Heart right ventricle (tissue), 16 donors: Measurements from ENCODE around the gene ENTPD7. TPM values are rescaled to one million over a fixed set of nuclear protein-coding genes. Genes with fewer than 3 reads are reported as not detected.
A peak's percentile ranks its signal among the peaks of the same experiment; 100 is the strongest.

Experiments
- ATAC-seq, 8 donors: fragments of 200-7000 bp; cut with Tn5 transposase; one replicate each; pipeline ENCODE4 v1.9.1; 2020; ENCODE audit warnings: mild to moderate bottlenecking in 8 of 8, moderate library complexity in 8 of 8, moderate number of reproducible peaks in 1 of 8
- DNase-seq, 2 donors: peaks; one replicate each; pipeline ENCODE4 v3.0.0-alpha.2; 2020
- H3K27ac ChIP-seq, 10 donors: fragments of 200-600 bp; sonication (generic) in 2 of 10; one replicate each; pipeline versions ENCODE4 v1.5.0 to v1.8.0; 2020 to 2022; ENCODE audit warnings: mild to moderate bottlenecking in 3 of 10
- H3K27me3 ChIP-seq, 7 donors: fragments of 200-600 bp; one replicate each; pipeline ENCODE4 v1.8.0; 2021 to 2022; ENCODE audit warnings: mild to moderate bottlenecking in 2 of 7
- H3K36me3 ChIP-seq, 9 donors: fragments of 200-600 bp; sonication (generic) in 1 of 9; one replicate each; pipeline versions ENCODE4 v1.5.0 to v1.8.0; 2020 to 2022; ENCODE audit warnings: mild to moderate bottlenecking in 2 of 9
- H3K4me1 ChIP-seq, 9 donors: fragments of 200-600 bp; sonication (generic) in 1 of 9; one replicate each; pipeline versions ENCODE4 v1.5.0 to v1.8.0; 2020 to 2022; ENCODE audit warnings: mild to moderate bottlenecking in 4 of 9
- H3K4me3 ChIP-seq, 10 donors: fragments of 200-600 bp; sonication (generic) in 2 of 10; one replicate each; pipeline versions ENCODE4 v1.5.0 to v1.8.0; 2020 to 2022; ENCODE audit warnings: mild to moderate bottlenecking in 7 of 10, moderate library complexity in 2 of 10
- H3K9me3 ChIP-seq, 11 donors: fragments of 200-600 bp in 10 of 11; sonication (generic) in 2 of 11; one replicate each; pipeline versions ENCODE4 v1.5.0 to v1.8.0; 2013 to 2022; ENCODE audit warnings: mild to moderate bottlenecking in 2 of 11, control low read depth in 1 of 11, moderate library complexity in 1 of 11
- WGBS, 2 donors: extraction: QIAGEN DNeasy Blood & Tissue Kit; methylation state at CpG; one replicate each; pipeline ENCODE4 v1.1.7; 2013; ENCODE audit warnings: inconsistent platforms in 1 of 2; 5-methylcytosine and 5-hydroxymethylcytosine counted together
- intact Hi-C, 10 donors: fragments of 100-400 bp; cut with DNase I; formaldehyde crosslinking; loops; one replicate each; pipeline versions ENCODE4 v1.11.1 to v1.14.2; 2022
- polyA plus RNA-seq, 2 donors: library from polyadenylated mRNA; stranded (reverse); fragments of 200-250 nt; gene quantifications; one replicate each; pipeline ENCODE4 v1.2.3, GENCODE V29; 2013
- total RNA-seq, 10 donors: library from RNA; stranded (reverse); fragmentation: NEBNext Ultra II Directional in 3 of 10; extraction: Animal tissue kit (Norgen Biotek cat#: 25700) in 3 of 10; gene quantifications; one replicate each; pipeline versions ENCODE4 v1.2.1 to v1.2.4, GENCODE V29; 2021 to 2023
- TF ChIP-seq, protein P1 (sequence below), 9 donors: fragments of 200-600 bp; sonication (generic) in 2 of 9; IDR thresholded peaks; one replicate each; pipeline versions ENCODE4 v1.5.0 to v1.8.0; 2021 to 2022; ENCODE audit warnings: antibody characterized with exemption in 9 of 9, mild to moderate bottlenecking in 5 of 9, moderate library complexity in 1 of 9
- donor health status: Arrhythmogenic right ventricular cardiomyopathy.
- donor health status: ischemic (EF 13 %, LVEDD 7.1; RV severe dilation, severe dysfunction).
- donor health status: healthy with polysubstance abuse.
- donor health status: DM: no; HTN: yes; CAD: no.
- donor health status: DM: no; HTN: no; CAD: no.
- donor health status: ischemic (EF 25% LVEDD 6.9; RV normal size, moderate dysfunction).
- donor health status: ischemic (EF 25% LVEDD 5.7; RV mildly dilated, moderate dysfunction).
- donor health status: healthy.
- donor health status: DM: yes; HTN: yes; CAD: no.
- donor health status: Ischemic cardiomyopathy.
- donor health status: ischemic (EF 35%, LVEDD 5.7; RV mildly dilated, moderate dysfunction).
- donor health status: nonischemic (EF 11% LVEDD 7.7; RV severe dilation, severe dysfunction).
- donor health status: DM: yes; HTN: yes; CAD: no.
- donor health status: PGD.
- donor health status: ischemic (EF 29% LVEDD 5.4; RV normal size, mild dysfunction).
- donor health status: nonischemic (EF 23%, LVEDD 6.1; RV moderate dilation, normal function).

ENTPD7 gene
- total and polyA plus RNA-seq, 12 donors = 0.22 to 3.8 (median 2.3) TPM

DNA sequence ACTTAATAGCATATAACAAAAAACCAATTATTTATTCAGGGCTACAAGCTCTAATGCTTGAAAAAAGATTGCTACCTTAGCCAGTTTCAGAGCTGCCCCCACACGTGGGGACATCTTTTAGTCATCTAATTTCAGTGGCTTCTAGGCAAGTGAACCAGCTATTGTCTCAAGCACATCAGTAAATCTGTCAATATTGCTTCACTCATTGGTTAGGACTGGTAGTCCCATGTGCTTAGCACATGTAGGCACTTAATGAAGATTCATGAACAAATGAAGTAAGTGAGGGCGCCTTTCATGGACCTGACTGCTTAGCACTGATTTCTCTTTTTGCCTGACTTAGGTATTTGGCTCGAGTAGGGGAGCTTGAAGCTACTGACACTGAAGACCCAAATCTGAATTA is 19.6 kb downstream of the ENTPD7 start:
- TF ChIP-seq, protein P1, sequence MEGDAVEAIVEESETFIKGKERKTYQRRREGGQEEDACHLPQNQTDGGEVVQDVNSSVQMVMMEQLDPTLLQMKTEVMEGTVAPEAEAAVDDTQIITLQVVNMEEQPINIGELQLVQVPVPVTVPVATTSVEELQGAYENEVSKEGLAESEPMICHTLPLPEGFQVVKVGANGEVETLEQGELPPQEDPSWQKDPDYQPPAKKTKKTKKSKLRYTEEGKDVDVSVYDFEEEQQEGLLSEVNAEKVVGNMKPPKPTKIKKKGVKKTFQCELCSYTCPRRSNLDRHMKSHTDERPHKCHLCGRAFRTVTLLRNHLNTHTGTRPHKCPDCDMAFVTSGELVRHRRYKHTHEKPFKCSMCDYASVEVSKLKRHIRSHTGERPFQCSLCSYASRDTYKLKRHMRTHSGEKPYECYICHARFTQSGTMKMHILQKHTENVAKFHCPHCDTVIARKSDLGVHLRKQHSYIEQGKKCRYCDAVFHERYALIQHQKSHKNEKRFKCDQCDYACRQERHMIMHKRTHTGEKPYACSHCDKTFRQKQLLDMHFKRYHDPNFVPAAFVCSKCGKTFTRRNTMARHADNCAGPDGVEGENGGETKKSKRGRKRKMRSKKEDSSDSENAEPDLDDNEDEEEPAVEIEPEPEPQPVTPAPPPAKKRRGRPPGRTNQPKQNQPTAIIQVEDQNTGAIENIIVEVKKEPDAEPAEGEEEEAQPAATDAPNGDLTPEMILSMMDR (IDR thresholded peaks at IDR 0.05) = no peak
- DNase-seq = no peak
- WGBS, 2 donors = 92% methylated on average over 3 of the region's 3 CpGs
- Histone ChIP-seq H3K36me3 (peaks cover 0 to 41% (median 12%) of the 10 kb centered on the region in 9 donors), H3K9me3 (no peaks in the 10 kb centered on the region), H3K4me3 (no peak overlapping the region), H3K27ac (no peak overlapping the region), H3K27me3 (no peaks in the 10 kb centered on the region), H3K4me1 (peaks cover 0 to 23% (median 0%) of the 10 kb centered on the region in 9 donors)
- no peak for ATAC-seq
- intact Hi-C loops = no loop called here

DNA sequence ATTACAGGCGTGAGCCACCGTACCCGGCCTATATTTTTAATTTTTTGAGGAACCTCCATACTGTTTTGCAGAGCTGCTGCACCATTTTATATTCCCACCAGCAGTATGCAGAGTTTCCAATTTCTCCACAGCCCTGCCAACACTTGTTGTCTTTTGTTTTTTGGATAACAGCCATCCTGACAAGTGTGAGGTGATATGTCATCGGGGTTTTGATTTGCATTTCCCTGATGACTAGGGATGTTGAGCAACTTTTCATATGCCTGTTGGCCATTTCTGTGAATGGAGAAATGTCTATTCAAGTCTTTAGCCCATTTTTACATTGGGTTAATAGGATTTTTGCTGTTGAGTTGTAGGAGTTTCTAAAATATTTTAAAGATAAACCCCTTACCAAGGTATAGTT is 22.2 kb downstream of the ENTPD7 start:
- H3K27ac ChIP-seq = no peak overlapping the region
- TF ChIP-seq, protein P1 (IDR thresholded peaks at IDR 0.05) = no peak
- DNase-seq (peak in 1 of 2 donors; percentile 23), ATAC-seq (peak in 7 of 8 donors; percentile 46 to 90 (median 83))
- H3K27me3 ChIP-seq = no peaks in the 10 kb centered on the region
- peaks cover 0 to 11% (median 0%) of the 10 kb centered on the region in 9 donors for H3K4me1 ChIP-seq
- H3K4me3 ChIP-seq = no peak overlapping the region
- peaks cover 0 to 58% (median 12%) of the 10 kb centered on the region in 9 donors for H3K36me3 ChIP-seq
- H3K9me3 ChIP-seq = no peaks in the 10 kb centered on the region
- WGBS, 2 donors = 76 to 80% methylated on average over 4 of the region's 4 CpGs
- intact Hi-C loops = no loop called here

DNA sequence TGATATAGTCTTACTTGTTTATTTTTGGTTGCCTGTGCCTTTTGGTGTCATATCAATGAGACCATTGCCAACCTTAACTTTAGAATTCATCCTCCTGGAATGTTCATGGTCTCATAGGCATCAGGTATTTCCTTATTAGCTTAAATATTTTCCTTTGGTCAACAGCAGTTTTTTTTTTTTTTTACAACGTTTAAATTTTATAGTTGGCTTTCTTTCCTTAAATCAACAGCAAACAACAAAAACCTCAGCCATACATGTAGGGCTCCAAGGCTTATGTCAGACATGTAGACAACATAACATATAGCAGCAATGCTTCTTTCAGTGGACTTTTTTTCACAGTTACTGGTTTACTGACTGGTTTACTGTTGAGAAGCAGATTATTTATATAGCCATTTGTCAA is 22.7 kb downstream of the ENTPD7 start:
- Histone ChIP-seq H3K4me1 (peaks cover 0 to 10% (median 0%) of the 10 kb centered on the region in 9 donors), H3K4me3 (no peak overlapping the region), H3K9me3 (no peaks in the 10 kb centered on the region), H3K36me3 (peaks cover 0 to 61% (median 12%) of the 10 kb centered on the region in 9 donors), H3K27me3 (no peaks in the 10 kb centered on the region), H3K27ac (no peak overlapping the region)
- ATAC-seq (no peak), DNase-seq (no peak)
- TF ChIP-seq, protein P1 (IDR thresholded peaks at IDR 0.05) = no peak
- intact Hi-C loops = no loop called here
- WGBS, 2 donors = 63 to 70% methylated on average over 1 of the region's 1 CpG

DNA sequence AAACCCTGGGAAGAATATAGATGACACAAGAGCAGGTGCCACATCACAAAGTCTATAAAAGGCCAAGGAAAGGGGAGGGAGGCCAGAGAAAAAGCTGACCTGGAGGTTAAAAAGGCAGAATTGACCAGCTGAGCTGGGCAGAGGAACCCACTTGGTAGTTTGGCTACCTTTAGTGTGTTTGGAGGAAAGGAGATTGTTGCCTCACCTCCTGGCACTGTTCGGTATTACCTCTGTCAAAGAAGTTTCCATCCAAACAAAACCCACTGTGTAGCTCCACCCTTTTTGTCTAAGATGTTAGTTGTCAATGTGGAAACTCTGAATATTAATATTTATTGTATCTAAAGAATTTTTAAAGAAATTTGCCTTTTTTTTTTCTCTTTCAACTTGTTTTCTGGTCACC is 23.4 kb downstream of the ENTPD7 start:
- Histone ChIP-seq H3K9me3 (no peaks in the 10 kb centered on the region), H3K4me1 (peaks cover 0 to 10% (median 0%) of the 10 kb centered on the region in 9 donors), H3K4me3 (no peak overlapping the region), H3K27me3 (no peaks in the 10 kb centered on the region), H3K27ac (no peak overlapping the region), H3K36me3 (peaks cover 0 to 66% (median 12%) of the 10 kb centered on the region in 9 donors)
- WGBS, 2 donors = 79 to 92% methylated on average over 1 of the region's 1 CpG
- no peak for DNase-seq
- intact Hi-C loops = no loop called here
- TF ChIP-seq, protein P1 (IDR thresholded peaks at IDR 0.05) = no peak
- ATAC-seq = no peak
